Neural progenitor cell (in vitro differentiated cells): ENCODE data around the gene UTS2B. TPM values are rescaled to one million over a fixed set of nuclear protein-coding genes. Genes with fewer than 3 reads are reported as not detected.

Source experiments
- DNase-seq: peaks from one replicate; pipeline ENCODE4 v3.0.0-alpha.2; 2016; ENCODE audit warnings: low spot score
- H2AFZ ChIP-seq: fragments of 200-600 bp; sonication (generic); replicated peaks from 2 replicates; pipeline ENCODE4 v1.6.1; 2016; ENCODE audit warnings: antibody characterized with exemption
- H3F3A ChIP-seq: fragments of 200-600 bp; sonication (generic); 2 replicates; pipeline ENCODE4 v1.6.1; 2016; ENCODE audit warnings: antibody characterized with exemption, low read depth
- H3K27ac ChIP-seq: fragments of 200-600 bp; sonication (generic); 2 replicates; pipeline ENCODE4 v1.5.1; 2016; ENCODE audit warnings: mild to moderate bottlenecking
- H3K27me3 ChIP-seq: fragments of 200-600 bp; sonication (generic); 2 replicates; pipeline ENCODE4 v1.6.1; 2016; ENCODE audit warnings: mild to moderate bottlenecking, moderate library complexity
- H3K36me3 ChIP-seq: fragments of 200-600 bp; sonication (generic); 2 replicates; pipeline ENCODE4 v1.5.1; 2016
- H3K4me1 ChIP-seq: fragments of 200-600 bp; sonication (generic); 2 replicates; pipeline ENCODE4 v1.6.1; 2016; ENCODE audit warnings: mixed run types
- H3K4me2 ChIP-seq: fragments of 200-600 bp; sonication (generic); 2 replicates; pipeline ENCODE4 v1.6.1; 2016
- H3K4me3 ChIP-seq: fragments of 200-600 bp; sonication (generic); 2 replicates; pipeline ENCODE4 v1.5.1; 2016
- H3K79me2 ChIP-seq: fragments of 200-600 bp; sonication (generic); 2 replicates; pipeline ENCODE4 v1.6.1; 2016; ENCODE audit warnings: low read depth
- H3K9ac ChIP-seq: fragments of 200-600 bp; sonication (generic); 2 replicates; pipeline ENCODE4 v1.6.1; 2016
- H3K9me3 ChIP-seq: fragments of 200-600 bp; sonication (generic); 2 replicates; pipeline ENCODE4 v1.5.1; 2016; ENCODE audit warnings: low read depth
- H4K20me1 ChIP-seq: fragments of 200-600 bp; sonication (generic); 2 replicates; pipeline ENCODE4 v1.6.1; 2016; ENCODE audit warnings: low read depth
- H3K27ac Mint-ChIP-seq: 3 replicates; pipeline ENCODE4 v1.8.0; 2021; ENCODE audit warnings: mixed read lengths
- H3K27me3 Mint-ChIP-seq: 2 replicates; pipeline ENCODE4 v1.8.0; 2022; ENCODE audit warnings: low read depth, mild to moderate bottlenecking, inconsistent platforms, moderate library complexity, mixed read lengths; ENCODE audit not compliant: insufficient read depth
- H3K36me3 Mint-ChIP-seq: 3 replicates; pipeline ENCODE4 v1.8.0; 2021; ENCODE audit warnings: mixed read lengths
- H3K4me1 Mint-ChIP-seq: 3 replicates; pipeline ENCODE4 v1.8.0; 2021; ENCODE audit warnings: mixed read lengths
- H3K4me3 Mint-ChIP-seq: 3 replicates; pipeline ENCODE4 v1.8.0; 2021; ENCODE audit warnings: mild to moderate bottlenecking, moderate library complexity, mixed read lengths
- H3K9me3 Mint-ChIP-seq: 3 replicates; pipeline ENCODE4 v1.8.0; 2020; ENCODE audit warnings: mixed read lengths
- CTCF ChIP-seq: fragments of 200-600 bp; sonication (generic); IDR thresholded peaks from 2 replicates; pipeline ENCODE4 v1.5.1; 2017; ENCODE audit warnings: antibody characterized with exemption, mild to moderate bottlenecking
- EZH2 ChIP-seq: fragments of 200-600 bp; sonication (generic); IDR thresholded peaks from 2 replicates; pipeline ENCODE4 v1.6.1; 2017; ENCODE audit warnings: antibody characterized with exemption, mild to moderate bottlenecking, moderate library complexity
- EZH2phosphoT487 ChIP-seq: fragments of 200-600 bp; sonication (generic); IDR thresholded peaks from 2 replicates; pipeline ENCODE4 v1.6.1; 2017; ENCODE audit warnings: antibody characterized with exemption
- total RNA-seq: library from RNA; depleted of rRNA; stranded (reverse); fragments of >200 nt; gene quantifications from 2 replicates; pipeline ENCODE4 v1.2.3, GENCODE V29; 2015; ENCODE audit warnings: low replicate concordance

Gene UTS2B
- total RNA-seq, 1 donor from 2014 or later, result not detected

DNA sequence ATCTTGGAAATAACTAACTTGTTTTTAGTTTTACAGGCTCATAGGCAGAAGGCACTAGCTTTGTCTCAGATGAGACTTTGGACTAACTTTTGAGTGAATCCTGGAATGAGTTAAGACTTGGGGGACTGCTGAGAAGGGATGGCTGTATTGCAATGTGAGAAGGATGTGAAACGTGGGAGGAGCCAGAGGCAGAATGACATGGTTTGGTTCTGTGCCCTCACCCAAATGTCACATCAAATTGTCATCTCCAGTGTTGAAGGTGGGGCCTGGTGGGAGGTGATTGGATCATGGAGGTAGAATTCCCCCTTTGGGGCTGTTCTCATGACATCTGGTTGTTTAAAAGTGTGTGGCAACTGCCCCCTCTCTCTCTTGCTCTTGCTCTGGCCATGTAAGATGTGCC is 29.9 kb downstream of the UTS2B start:
- Mint-ChIP-seq H3K36me3 (no peaks in the 10 kb centered on the region), H3K27ac (no peak overlapping the region), H3K9me3 (no peaks in the 10 kb centered on the region), H3K4me1 (no peaks in the 10 kb centered on the region), H3K27me3 (no peaks in the 10 kb centered on the region), H3K4me3 (no peak overlapping the region)
- no peak for TF ChIP-seq EZH2
- TF ChIP-seq EZH2phosphoT487, result no peak
- TF ChIP-seq CTCF, result no peak
- DNase-seq, result no peak
- Histone ChIP-seq H3K4me1 (peaks cover 6% of the 10 kb centered on the region), H3K27me3 (no peaks in the 10 kb centered on the region), H3K9me3 (no peaks in the 10 kb centered on the region), H3K4me2 (no peak overlapping the region), H3K79me2 (no peaks in the 10 kb centered on the region), H3K9ac (no peak overlapping the region), H3K4me3 (no peak overlapping the region), H2AFZ (no peak overlapping the region), H3F3A (no peaks in the 10 kb centered on the region), H4K20me1 (no peaks in the 10 kb centered on the region), H3K36me3 (no peaks in the 10 kb centered on the region), H3K27ac (no peak overlapping the region)

DNA sequence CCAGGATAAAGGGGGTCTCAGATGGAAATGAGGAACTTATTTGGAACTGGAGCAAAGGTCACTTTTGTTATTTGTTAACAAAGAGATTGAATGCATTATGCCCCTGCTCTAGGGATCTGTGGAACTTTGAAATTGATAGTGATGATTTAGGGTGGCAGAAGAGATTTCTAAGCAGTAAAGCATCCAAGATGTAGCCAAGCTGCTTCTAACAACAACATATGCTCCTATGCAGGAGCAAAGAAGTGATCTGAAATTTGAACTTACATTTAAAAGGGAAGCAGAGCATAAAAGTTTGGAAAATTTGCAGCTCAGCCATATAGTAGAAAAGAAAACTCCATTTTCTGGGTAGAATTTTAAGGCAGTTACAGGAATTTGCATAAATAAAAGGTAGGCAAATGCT is 31.5 kb downstream of the UTS2B start:
- H3K27me3 Mint-ChIP-seq, result no peaks in the 10 kb centered on the region
- Histone ChIP-seq H3K9ac (no peak overlapping the region), H3K27me3 (no peaks in the 10 kb centered on the region), H3K4me3 (no peak overlapping the region), H3F3A (no peaks in the 10 kb centered on the region), H3K4me1 (peaks cover 6% of the 10 kb centered on the region), H3K79me2 (no peaks in the 10 kb centered on the region), H3K9me3 (no peaks in the 10 kb centered on the region), H3K27ac (no peak overlapping the region), H3K36me3 (no peaks in the 10 kb centered on the region), H2AFZ (no peak overlapping the region), H3K4me2 (no peak overlapping the region), H4K20me1 (no peaks in the 10 kb centered on the region)
- no peak overlapping the region for H3K4me3 Mint-ChIP-seq
- H3K4me1 Mint-ChIP-seq, result no peaks in the 10 kb centered on the region
- no peaks in the 10 kb centered on the region for H3K9me3 Mint-ChIP-seq
- TF ChIP-seq EZH2, result no peak
- TF ChIP-seq CTCF, result no peak
- no peak for TF ChIP-seq EZH2phosphoT487
- no peaks in the 10 kb centered on the region for H3K36me3 Mint-ChIP-seq
- H3K27ac Mint-ChIP-seq, result no peak overlapping the region
- no peak for DNase-seq

- Histone ChIP-seq H2AFZ (no peak overlapping the region), H4K20me1 (no peaks in the 10 kb centered on the region), H3K36me3 (no peaks in the 10 kb centered on the region), H3K4me1 (peaks cover 6% of the 10 kb centered on the region), H3K27ac (no peak overlapping the region), H3K4me2 (no peak overlapping the region), H3K27me3 (no peaks in the 10 kb centered on the region), H3K79me2 (no peaks in the 10 kb centered on the region), H3F3A (no peaks in the 10 kb centered on the region), H3K9me3 (no peaks in the 10 kb centered on the region), H3K4me3 (no peak overlapping the region), H3K9ac (no peak overlapping the region)
- no peak for TF ChIP-seq EZH2phosphoT487
- TF ChIP-seq EZH2, result no peak
- TF ChIP-seq CTCF, result no peak
- no peak for DNase-seq
- Mint-ChIP-seq H3K4me3 (no peak overlapping the region), H3K9me3 (no peaks in the 10 kb centered on the region), H3K27me3 (no peaks in the 10 kb centered on the region), H3K36me3 (no peaks in the 10 kb centered on the region), H3K4me1 (no peaks in the 10 kb centered on the region), H3K27ac (no peak overlapping the region)
These were observed 34.2 kb downstream of the UTS2B start for GRCh38 chr3:191296041-191296541.
